Endothelial cell (in vitro differentiated cells): ENCODE data around the gene AUTS2. TPM values are rescaled to one million over a fixed set of nuclear protein-coding genes. Genes with fewer than 3 reads are reported as not detected.

Experiments used
- DNase-seq: peaks from one replicate; pipeline ENCODE4 v3.0.0; 2021; ENCODE audit warnings: low spot score
- H3K27ac Mint-ChIP-seq: one replicate; pipeline ENCODE4 v1.8.0; 2021; ENCODE audit warnings: mixed read lengths, inconsistent platforms; ENCODE audit not compliant: unreplicated experiment
- H3K27me3 Mint-ChIP-seq: one replicate; pipeline ENCODE4 v1.8.0; 2021; ENCODE audit warnings: mild to moderate bottlenecking, moderate library complexity, mixed read lengths, inconsistent platforms; ENCODE audit not compliant: unreplicated experiment
- H3K36me3 Mint-ChIP-seq: one replicate; pipeline ENCODE4 v1.8.0; 2021; ENCODE audit warnings: mild to moderate bottlenecking, low read depth, mixed read lengths, inconsistent platforms; ENCODE audit not compliant: unreplicated experiment
- H3K4me1 Mint-ChIP-seq: one replicate; pipeline ENCODE4 v1.8.0; 2021; ENCODE audit warnings: mild to moderate bottlenecking, mixed read lengths, inconsistent platforms; ENCODE audit not compliant: unreplicated experiment
- H3K4me3 Mint-ChIP-seq: one replicate; pipeline ENCODE4 v1.8.0; 2021; ENCODE audit warnings: mild to moderate bottlenecking, mixed read lengths, inconsistent platforms; ENCODE audit not compliant: unreplicated experiment
- H3K9me3 Mint-ChIP-seq: one replicate; pipeline ENCODE4 v1.8.0; 2021; ENCODE audit warnings: mixed read lengths, inconsistent platforms; ENCODE audit not compliant: unreplicated experiment
- CTCF ChIP-seq: fragments of 200-600 bp; sonication (generic); IDR thresholded peaks from one replicate; pipeline ENCODE4 v1.5.0; 2021; ENCODE audit warnings: antibody characterized with exemption; ENCODE audit not compliant: unreplicated experiment
- total RNA-seq: library from RNA; stranded (reverse); fragmentation: NEBNext Ultra II Directional; extraction: Animal tissue kit (Norgen Biotek cat#: 25700); gene quantifications from one replicate; pipeline ENCODE4 v1.2.1, GENCODE V29; 2021; ENCODE audit not compliant: unreplicated experiment

Gene AUTS2
- total RNA-seq, 1 donor from 2014 or later: 103 TPM

GRCh38 chr7:70616821-70617220 lies 1018.5 kb downstream of the AUTS2 start:
- TF ChIP-seq CTCF: no peak
- H3K36me3 Mint-ChIP-seq: peaks cover 4% of the 10 kb centered on the region
- DNase-seq: no peak
- H3K27me3 Mint-ChIP-seq: peaks cover 1% of the 10 kb centered on the region
- no peak overlapping the region for H3K27ac Mint-ChIP-seq
- H3K9me3 Mint-ChIP-seq: no peaks in the 10 kb centered on the region
- no peak overlapping the region for H3K4me3 Mint-ChIP-seq
- peaks cover 21% of the 10 kb centered on the region for H3K4me1 Mint-ChIP-seq

- no peak for DNase-seq
- Mint-ChIP-seq H3K27ac (no peak overlapping the region), H3K27me3 (peaks cover 1% of the 10 kb centered on the region), H3K36me3 (peaks cover 3% of the 10 kb centered on the region), H3K4me3 (no peak overlapping the region), H3K9me3 (no peaks in the 10 kb centered on the region), H3K4me1 (peaks cover 21% of the 10 kb centered on the region)
- TF ChIP-seq CTCF: no peak
These were observed 1019.8 kb downstream of the AUTS2 start for GRCh38 chr7:70618020-70618551.

- peaks cover 1% of the 10 kb centered on the region for H3K27me3 Mint-ChIP-seq
- H3K36me3 Mint-ChIP-seq: no peaks in the 10 kb centered on the region
- peak; percentile 26 for DNase-seq
- H3K9me3 Mint-ChIP-seq: no peaks in the 10 kb centered on the region
- H3K27ac Mint-ChIP-seq: no peak overlapping the region
- TF ChIP-seq CTCF: no peak
- no peak overlapping the region for H3K4me3 Mint-ChIP-seq
- H3K4me1 Mint-ChIP-seq: peaks cover 21% of the 10 kb centered on the region
These were observed 1020.9 kb downstream of the AUTS2 start for GRCh38 chr7:70619130-70619529.

- peaks cover 21% of the 10 kb centered on the region for H3K4me1 Mint-ChIP-seq
- H3K27ac Mint-ChIP-seq: no peak overlapping the region
- no peaks in the 10 kb centered on the region for H3K9me3 Mint-ChIP-seq
- peaks cover 1% of the 10 kb centered on the region for H3K27me3 Mint-ChIP-seq
- no peak for TF ChIP-seq CTCF
- no peak overlapping the region for H3K4me3 Mint-ChIP-seq
- no peaks in the 10 kb centered on the region for H3K36me3 Mint-ChIP-seq
- no peak for DNase-seq
These were observed 1021.4 kb downstream of the AUTS2 start for GRCh38 chr7:70619659-70620058.

- H3K4me1 Mint-ChIP-seq: peaks cover 21% of the 10 kb centered on the region
- DNase-seq: no peak
- H3K27ac Mint-ChIP-seq: no peak overlapping the region
- H3K27me3 Mint-ChIP-seq: peaks cover 1% of the 10 kb centered on the region
- H3K36me3 Mint-ChIP-seq: no peaks in the 10 kb centered on the region
- no peak for TF ChIP-seq CTCF
- H3K9me3 Mint-ChIP-seq: no peaks in the 10 kb centered on the region
- no peak overlapping the region for H3K4me3 Mint-ChIP-seq
These were observed 1022.2 kb downstream of the AUTS2 start for GRCh38 chr7:70620333-70621055.
